TTC549 (cell line): ENCODE results near the gene SNX32.
"Not testable (repeated sequence)": the region's sequence is repeated elsewhere in the genome, so short reads cannot be mapped to it uniquely, and the experiment has no call there.

ENCODE experiments used
- FAIRE-seq: peaks from 2 replicates; lab custom pipeline; 2012; peaks lifted over from hg19 to GRCh38; lab: Jason Lieb, UNC

The SNX32 gene

DNA sequence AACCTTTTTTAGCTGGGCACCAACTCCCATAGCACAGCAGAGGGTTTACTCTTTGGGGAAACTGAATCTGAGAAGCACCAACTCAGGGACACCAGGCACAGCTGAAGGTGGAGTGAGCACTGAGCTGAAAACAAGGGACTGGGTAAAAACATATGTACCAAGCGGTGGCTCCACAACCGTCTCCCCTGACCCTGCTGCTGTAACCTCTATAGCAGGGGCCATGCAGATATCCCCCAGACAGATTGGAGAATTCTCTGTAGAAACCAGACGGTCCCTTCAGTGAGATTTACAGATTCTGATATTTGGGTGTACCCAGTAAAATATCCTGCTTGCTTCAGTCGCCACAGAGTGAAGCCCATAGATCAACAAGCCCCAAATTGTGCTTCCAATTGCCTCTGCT, 4.3 kb upstream of the SNX32 start:
- no peak for FAIRE-seq

DNA sequence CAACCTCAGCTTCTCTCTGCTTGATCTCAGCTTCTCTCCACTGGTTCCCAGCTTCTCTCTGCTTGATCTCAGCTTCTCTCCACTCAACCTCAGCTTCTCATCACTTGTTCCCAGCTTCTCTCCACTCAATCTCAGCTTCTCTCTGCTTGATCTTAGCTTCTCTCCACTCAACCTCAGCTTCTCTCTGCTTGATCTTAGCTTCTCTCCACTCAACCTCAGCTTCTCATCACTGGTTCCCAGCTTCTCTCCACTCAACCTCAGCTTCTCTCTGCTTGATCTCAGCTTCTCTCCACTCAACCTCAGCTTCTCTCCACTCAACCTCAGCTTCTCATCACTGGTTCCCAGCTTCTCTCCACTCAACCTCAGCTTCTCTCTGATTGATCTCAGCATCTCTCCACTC, 1.5 kb upstream of the SNX32 start:
- FAIRE-seq: not testable (repeated sequence)

DNA sequence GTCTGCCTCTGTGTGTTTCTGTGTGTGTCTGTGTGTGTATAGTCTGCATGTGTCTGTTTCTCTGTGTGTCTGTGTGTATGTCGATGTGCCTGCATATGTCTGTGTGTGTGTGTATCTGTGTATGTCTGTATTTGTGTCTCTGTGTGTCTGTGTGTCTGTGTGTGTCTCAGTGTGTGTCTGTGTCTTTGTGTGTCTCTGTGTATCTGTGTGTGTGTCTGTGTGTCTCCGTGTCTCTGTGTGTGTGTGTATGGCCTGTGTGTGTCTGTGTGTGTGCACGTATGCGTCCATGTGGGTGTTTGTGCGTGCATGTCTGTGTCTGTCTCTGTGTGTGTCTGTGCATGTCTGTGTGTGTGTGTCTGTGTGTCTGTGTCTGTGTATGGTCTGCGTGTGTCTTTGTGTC, 439 bp downstream of the SNX32 start:
- no peak for FAIRE-seq

- FAIRE-seq: no peak
Measured at GRCh38 chr11:65842144-65842543, 8.4 kb downstream of the SNX32 start.

- FAIRE-seq: no peak
Measured at GRCh38 chr11:65843811-65844210, 10.0 kb downstream of the SNX32 start.

DNA sequence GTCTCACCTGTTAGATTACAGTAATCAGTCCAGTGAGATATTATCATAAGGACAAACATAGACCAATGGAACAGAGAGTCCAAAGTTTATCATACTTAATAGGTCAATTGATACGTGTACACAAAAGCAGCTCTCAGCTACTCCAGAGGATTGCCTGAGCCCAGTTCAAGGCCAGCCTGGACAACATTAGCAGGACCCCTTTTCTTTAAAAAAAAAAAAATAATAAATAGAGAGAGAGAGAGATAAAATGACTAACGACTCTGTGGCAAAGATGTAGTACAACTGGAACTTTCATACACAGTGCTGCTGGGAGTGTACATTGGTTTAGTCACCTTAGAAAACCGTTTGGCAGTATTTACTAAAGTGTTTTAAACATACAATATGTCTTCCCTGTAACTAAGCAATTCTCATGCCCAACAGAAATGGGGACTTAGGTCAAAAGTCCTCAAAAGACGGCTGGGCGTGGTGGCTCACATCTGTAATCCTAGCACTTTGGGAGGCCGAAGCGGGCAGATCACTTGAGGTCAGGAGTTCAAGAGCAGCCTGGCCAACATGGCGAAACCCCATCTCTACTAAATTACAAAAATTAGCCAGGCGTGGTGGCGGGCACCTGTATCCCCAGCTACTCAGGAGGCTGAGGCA, 10.6 kb downstream of the SNX32 start:
- no peak for FAIRE-seq

GRCh38 chr11:65847746-65848145, 14.0 kb downstream of the SNX32 start:
- no peak for FAIRE-seq

- not testable (repeated sequence) for FAIRE-seq
Measured at GRCh38 chr11:65848693-65849092, 14.9 kb downstream of the SNX32 start.

GRCh38 chr11:65849366-65849765, 15.6 kb downstream of the SNX32 start:
- FAIRE-seq: no peak

- FAIRE-seq: no peak
Measured at GRCh38 chr11:65849771-65850216, 16.0 kb downstream of the SNX32 start.

DNA sequence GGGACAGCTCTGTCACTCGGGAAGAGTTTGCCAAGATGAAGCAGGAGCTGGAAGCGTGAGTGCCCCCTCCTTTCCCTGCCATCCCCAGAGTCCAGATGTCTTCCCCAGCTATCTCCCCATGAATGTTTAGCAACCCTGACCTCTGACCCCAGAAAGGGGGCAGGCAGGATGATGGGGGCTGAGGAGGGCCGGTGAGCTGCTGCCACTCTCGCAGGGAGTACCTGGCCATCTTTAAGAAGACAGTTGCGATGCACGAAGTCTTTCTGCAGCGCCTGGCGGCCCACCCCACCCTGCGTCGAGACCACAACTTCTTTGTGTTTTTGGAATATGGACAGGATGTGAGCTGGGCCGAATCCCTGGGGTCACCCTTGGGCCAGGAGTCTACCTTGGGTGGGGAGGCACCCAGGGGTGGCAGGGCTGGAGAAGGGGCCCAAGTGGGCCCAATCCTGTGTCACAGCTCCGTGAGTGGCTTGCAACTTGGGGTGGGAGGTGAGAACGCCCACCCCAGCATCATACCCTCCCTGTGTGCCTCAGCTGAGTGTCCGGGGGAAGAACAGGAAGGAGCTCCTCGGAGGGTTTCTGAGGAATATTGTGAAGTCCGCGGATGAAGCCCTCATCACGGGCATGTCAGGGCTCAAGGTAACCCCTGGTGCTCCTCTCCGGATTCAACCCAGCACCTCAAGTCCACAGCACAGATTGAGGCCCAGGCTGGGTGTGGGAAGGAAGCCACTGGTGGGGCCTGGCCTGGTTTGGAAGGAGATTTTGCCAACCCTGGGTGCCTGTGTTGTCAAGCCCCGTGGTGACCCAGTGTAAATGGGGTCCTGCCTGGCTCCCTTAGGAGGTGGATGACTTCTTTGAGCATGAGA, 16.7 kb downstream of the SNX32 start:
- no peak for FAIRE-seq

DNA sequence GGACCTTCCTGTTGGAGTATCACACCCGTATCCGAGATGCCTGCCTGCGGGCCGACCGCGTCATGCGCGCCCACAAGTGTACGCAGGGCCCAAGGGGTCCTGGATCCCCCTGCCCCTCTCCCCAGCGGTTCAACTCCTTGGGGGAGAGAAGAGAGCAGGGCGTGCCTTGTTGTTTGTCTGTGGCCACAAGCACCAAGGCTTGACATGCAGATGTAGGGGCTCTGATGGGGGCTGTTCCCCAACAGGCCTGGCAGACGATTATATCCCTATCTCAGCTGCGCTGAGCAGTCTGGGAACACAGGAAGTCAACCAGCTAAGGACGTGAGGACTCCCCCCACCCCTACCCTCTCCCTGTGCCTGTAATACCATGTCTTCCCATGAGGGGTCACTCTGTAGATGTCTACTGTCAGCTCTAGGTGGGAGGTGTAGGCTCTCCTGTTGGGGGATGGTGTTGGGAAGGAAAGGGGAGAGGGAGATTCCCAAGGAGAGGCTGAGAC, 17.4 kb downstream of the SNX32 start:
- no peak for FAIRE-seq

- FAIRE-seq: no peak
Measured at GRCh38 chr11:65851811-65852507, 18.2 kb downstream of the SNX32 start.

DNA sequence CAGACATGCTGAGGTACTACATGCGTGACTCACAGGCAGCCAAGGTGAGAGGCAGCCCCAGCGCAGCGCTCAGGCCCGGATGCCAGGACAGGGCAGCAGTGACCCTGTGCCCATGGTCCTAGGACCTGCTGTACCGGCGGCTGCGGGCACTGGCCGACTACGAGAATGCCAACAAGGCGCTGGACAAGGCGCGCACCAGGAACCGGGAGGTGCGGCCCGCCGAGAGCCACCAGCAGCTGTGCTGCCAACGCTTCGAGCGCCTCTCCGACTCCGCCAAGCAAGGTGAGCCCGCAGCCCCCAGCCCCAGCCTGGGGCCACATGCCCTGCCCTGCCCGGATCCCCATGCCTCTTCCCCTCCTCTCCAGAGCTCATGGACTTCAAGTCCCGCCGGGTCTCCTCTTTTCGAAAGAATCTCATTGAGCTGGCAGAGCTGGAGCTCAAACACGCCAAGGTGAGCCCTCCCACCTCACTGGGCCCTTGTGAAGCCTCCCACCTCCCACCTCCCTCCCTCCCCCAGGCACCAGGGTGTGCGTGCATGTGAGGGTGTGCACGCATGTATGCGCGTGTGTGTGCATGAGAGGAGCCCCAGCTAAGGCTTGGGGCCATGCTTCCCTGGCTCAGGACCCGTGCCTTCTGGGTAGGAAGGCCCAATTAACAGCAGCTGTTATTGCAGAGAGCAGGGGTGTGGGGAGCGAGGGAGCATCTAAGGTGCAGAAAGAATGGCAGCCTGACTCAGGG, 18.9 kb downstream of the SNX32 start:
- no peak for FAIRE-seq

DNA sequence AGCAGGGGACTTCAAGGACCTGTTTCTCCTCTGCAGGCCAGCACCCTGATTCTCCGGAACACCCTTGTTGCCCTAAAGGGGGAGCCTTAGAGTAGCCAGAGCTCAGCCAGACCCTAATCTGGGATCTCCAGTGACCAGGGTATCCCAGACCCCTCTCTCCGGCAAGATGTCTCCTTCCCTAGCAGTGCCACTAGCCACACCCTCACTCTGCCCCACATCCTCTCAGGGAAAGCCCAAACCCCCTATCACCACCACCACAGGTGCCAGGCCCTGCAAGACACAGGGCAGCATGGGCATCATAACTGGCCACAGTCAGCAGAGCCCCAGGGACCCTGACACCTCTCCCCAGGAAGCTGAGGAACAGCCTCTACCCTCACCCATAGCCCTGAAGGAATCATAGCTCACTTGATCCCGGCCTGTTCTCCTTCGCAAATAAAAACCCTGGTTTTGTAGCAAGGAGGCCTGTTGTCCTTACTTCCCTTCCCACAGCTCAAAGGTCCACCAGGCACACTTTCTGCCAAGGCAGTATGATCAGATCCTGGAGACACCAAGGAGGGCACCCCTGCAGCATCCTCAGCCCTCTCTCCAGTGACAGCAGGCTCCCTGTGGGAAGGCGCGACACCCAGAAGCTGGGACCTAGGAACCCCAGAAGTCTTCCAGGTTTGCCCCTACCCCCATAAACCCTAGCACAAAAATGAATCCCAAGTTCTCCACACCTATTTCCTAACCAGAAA, 19.6 kb downstream of the SNX32 start:
- no peak for FAIRE-seq

DNA sequence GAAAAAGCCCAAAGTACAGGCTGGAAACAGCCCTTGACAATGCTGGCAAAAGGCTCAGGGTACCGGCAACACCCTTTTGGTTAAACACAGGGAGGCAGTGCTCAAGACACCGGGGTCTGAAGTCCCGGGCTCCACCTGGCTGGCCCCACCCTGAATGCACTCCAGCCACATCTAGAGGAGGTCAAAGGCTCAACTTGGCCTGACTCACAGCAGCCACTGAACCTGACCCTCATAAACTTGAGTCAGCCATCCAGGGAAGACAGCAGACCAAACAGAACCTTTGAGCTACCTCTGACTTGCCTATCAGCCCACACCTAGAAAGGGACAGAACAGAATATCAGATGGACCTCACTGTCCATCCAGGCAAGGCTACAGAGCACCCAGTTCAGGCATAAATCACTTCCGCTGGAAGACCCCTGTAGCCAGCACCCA, 20.4 kb downstream of the SNX32 start:
- no peak for FAIRE-seq

DNA sequence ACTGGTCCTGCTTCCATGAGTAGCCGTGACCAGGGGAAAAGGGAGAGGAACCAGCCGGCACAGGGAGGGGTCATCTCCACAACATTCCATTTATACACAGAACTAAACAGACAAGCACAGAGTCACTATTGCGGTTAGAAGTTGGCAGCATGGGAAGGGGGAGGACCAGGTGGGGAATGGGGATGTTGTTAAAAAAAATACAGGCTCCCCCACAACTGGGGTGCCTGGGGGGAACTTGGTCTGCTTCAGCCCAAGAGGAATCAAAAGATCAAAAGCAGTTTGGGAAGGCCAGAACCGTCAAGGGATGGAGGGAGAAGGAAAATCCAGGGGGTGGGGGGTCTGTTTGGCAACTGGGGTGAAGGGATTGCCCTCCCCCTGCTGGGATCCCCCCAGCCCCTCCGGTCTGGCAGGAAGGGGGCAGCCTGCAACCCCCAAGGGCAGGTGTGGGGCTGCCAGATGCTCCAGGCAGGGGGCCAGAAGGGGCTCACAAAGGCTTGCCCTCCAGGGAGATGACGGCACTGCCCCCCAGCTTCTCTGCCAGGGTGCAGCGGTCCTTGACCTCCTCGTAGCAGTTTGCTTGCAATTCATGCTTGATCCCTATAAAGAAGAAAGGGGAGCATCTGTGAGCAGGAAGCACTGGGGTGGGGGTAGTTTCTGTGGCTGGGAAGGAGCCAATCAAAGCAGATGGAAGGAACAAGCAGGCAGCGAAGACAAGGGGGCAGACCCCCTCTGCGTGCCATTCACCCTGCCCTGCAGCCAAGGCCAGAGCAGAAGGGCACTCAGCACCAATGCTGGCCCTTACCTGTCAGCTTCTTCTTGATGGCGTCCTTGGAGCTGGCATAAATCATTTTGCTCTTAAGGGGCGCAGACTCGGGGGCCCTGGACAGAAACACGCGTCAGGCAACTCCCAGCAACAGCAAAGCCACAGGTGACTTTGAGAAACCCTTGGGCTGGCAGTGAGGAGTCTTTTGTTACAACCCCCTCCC, 21.4 kb downstream of the SNX32 start:
- no peak for FAIRE-seq

- FAIRE-seq: no peak
Measured at GRCh38 chr11:65855927-65856363, 22.2 kb downstream of the SNX32 start.

- FAIRE-seq: no peak
Measured at GRCh38 chr11:65856689-65857499, 23.1 kb downstream of the SNX32 start.
